ENCODE data around the gene OCRL.

The OCRL gene

DNA sequence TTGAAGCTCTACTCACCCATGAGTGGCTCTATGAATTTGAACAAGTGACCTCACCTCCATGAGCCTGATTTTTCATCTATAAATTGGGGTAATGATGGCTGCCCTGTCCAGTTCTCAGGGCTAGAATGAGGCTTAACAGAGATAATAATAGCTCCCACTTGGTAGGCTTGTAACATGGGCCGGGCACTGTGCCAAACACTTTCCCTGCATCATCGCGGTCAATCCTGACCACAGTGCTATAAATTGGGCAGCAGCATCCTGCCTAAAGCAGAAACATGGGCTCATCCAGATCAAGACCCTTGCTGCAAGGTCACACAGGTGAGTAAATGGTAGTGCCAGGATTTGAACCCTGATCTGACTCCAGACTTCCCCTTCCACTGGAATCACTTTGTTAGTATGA lies 101.9 kb downstream of the OCRL start:
- Histone ChIP-seq H3K36me3 (ENCODE audit: insufficient read depth, low read length) (no peaks in the 10 kb centered on the region), H3K4me2 (ENCODE audit: low read depth, low read length, poor library complexity, severe bottlenecking) (no peak overlapping the region), H2AFZ (ENCODE audit: low read length) (no peak overlapping the region), H3K9me3 (ENCODE audit: insufficient read depth, low read depth, low read length) (no peaks in the 10 kb centered on the region), H3F3A (ENCODE audit: low read depth) (no peaks in the 10 kb centered on the region), H3K27me3 (ENCODE audit: insufficient read depth, low read length, poor library complexity, severe bottlenecking) (no peaks in the 10 kb centered on the region), H4K20me1 (ENCODE audit: insufficient read depth, low read length, poor library complexity, severe bottlenecking) (no peaks in the 10 kb centered on the region), H3K4me3 (ENCODE audit: low read length, poor library complexity, severe bottlenecking) (no peak overlapping the region), H3K9ac (ENCODE audit: low read depth, low read length, poor library complexity, severe bottlenecking) (no peak overlapping the region), H3K4me1 (ENCODE audit: insufficient read depth, low read length, poor library complexity, severe bottlenecking) (no peaks in the 10 kb centered on the region), H3K9me2 (replicated peaks; ENCODE audit: low read depth, low read length) (no peaks in the 10 kb centered on the region), H3K79me2 (ENCODE audit: insufficient read depth, low read length) (no peaks in the 10 kb centered on the region)
- TF ChIP-seq, protein P1, sequence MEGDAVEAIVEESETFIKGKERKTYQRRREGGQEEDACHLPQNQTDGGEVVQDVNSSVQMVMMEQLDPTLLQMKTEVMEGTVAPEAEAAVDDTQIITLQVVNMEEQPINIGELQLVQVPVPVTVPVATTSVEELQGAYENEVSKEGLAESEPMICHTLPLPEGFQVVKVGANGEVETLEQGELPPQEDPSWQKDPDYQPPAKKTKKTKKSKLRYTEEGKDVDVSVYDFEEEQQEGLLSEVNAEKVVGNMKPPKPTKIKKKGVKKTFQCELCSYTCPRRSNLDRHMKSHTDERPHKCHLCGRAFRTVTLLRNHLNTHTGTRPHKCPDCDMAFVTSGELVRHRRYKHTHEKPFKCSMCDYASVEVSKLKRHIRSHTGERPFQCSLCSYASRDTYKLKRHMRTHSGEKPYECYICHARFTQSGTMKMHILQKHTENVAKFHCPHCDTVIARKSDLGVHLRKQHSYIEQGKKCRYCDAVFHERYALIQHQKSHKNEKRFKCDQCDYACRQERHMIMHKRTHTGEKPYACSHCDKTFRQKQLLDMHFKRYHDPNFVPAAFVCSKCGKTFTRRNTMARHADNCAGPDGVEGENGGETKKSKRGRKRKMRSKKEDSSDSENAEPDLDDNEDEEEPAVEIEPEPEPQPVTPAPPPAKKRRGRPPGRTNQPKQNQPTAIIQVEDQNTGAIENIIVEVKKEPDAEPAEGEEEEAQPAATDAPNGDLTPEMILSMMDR (conservative IDR thresholded peaks at IDR 0.05; ENCODE audit: low read length) = no peak
- no peak for TF ChIP-seq EZH2phosphoT487 (IDR thresholded peaks at IDR 0.05; ENCODE audit: borderline replicate concordance)

Data from Loucy (cell line).